NCI-H526 (cell line): ENCODE data around the gene CEACAM16.

Experiments
- DNase-seq, 2 experiments: peaks; one replicate each; lab custom pipeline; 2025; lab: John Stamatoyannopoulos, UW

CEACAM16 gene

GRCh38 chr19:44746616-44746945, 47.6 kb downstream of the CEACAM16 start:
- no peak for DNase-seq

GRCh38 chr19:44746946-44747738, 48.2 kb downstream of the CEACAM16 start:
- DNase-seq, result peak in 1 of 2 experiments; percentile 58

GRCh38 chr19:44747739-44748425, 48.9 kb downstream of the CEACAM16 start:
- peak in 1 of 2 experiments; percentile 48 for DNase-seq

- DNase-seq, result peak in 1 of 2 experiments; percentile 46
These were observed 49.7 kb downstream of the CEACAM16 start, which contains the start of gene BCL3 for GRCh38 chr19:44748426-44749254. Gene BCL3, plus strand, starts transcription at chr19:44748708. Its CDS starts 83 bp downstream, at chr19:44748791.

- DNase-seq, result no peak
These were observed 50.3 kb downstream of the CEACAM16 start for GRCh38 chr19:44749292-44749691.

- DNase-seq, result no peak
These were observed 51.0 kb downstream of the CEACAM16 start for GRCh38 chr19:44749994-44750393.

GRCh38 chr19:44752123-44752815, 53.3 kb downstream of the CEACAM16 start:
- DNase-seq, result no peak

- DNase-seq, result peak; percentile 65 to 87
These were observed 54.1 kb downstream of the CEACAM16 start for GRCh38 chr19:44752816-44753625.

GRCh38 chr19:44753626-44753931, 54.6 kb downstream of the CEACAM16 start:
- DNase-seq, result no peak

GRCh38 chr19:44753932-44754749, 55.2 kb downstream of the CEACAM16 start:
- peak in 1 of 2 experiments; percentile 81 for DNase-seq

- no peak for DNase-seq
These were observed 55.8 kb downstream of the CEACAM16 start for GRCh38 chr19:44754750-44755080.

- DNase-seq, result no peak
These were observed 56.3 kb downstream of the CEACAM16 start for GRCh38 chr19:44755219-44755618.

GRCh38 chr19:44756089-44756562, 57.2 kb downstream of the CEACAM16 start:
- no peak for DNase-seq

GRCh38 chr19:44757057-44757734, 58.2 kb downstream of the CEACAM16 start:
- peak; percentile 31 to 79 for DNase-seq

GRCh38 chr19:44757735-44758505, 59.0 kb downstream of the CEACAM16 start:
- DNase-seq, result peak; percentile 18 to 87

- no peak for DNase-seq
These were observed 59.6 kb downstream of the CEACAM16 start for GRCh38 chr19:44758596-44758995.

GRCh38 chr19:44759083-44759804, 60.3 kb downstream of the CEACAM16 start:
- DNase-seq, result no peak
